ENCODE measurements around the gene SUMO4.

GRCh38 chr6:149443411-149444181, 43.5 kb downstream of the SUMO4 start:
- TF ChIP-seq CTCF (conservative IDR thresholded peaks at IDR 0.05 in 1 of 2, IDR thresholded peaks at IDR 0.05 in 1 of 2; ENCODE audit: low read depth in 1 of 2, low read length in 2 of 2) (no peak), EZH2 (IDR thresholded peaks at IDR 0.05; ENCODE audit: low read length, missing control alignments) (no peak)
